ENCODE data around the gene PFKFB4. TPM values are rescaled to one million over a fixed set of nuclear protein-coding genes. Genes with fewer than 3 reads are reported as not detected.

PFKFB4 gene
- polyA plus RNA-seq, 1 of the 3 experiments (the other 2 are of a cell fraction), result 5.7 TPM

GRCh38 chr3:48518638-48519276 lies 37.8 kb downstream of the PFKFB4 start:
- H3K36me3 ChIP-seq (replicated peaks in 1 of 2; ENCODE audit: control insufficient read depth in 1 of 2, insufficient read depth in 2 of 2, low read length in 1 of 2), result no peaks in the 10 kb centered on the region
- no peaks in the 10 kb centered on the region for H4K20me1 ChIP-seq (ENCODE audit: insufficient read depth)
- H3F3A ChIP-seq (replicated peaks; ENCODE audit: insufficient read depth), result no peaks in the 10 kb centered on the region
- POLR2A ChIA-PET, result interaction anchor here (1.5 kb wide), 1 partner anchor 14 kb away, joined by 4 read pairs; no protein-coding TSS in a partner anchor
- no peak overlapping the region for H3K27ac ChIP-seq (ENCODE audit: low read depth in 2 of 2, low read length in 1 of 2)
- H3K4me1 ChIP-seq (ENCODE audit: control insufficient read depth in 1 of 2, insufficient read depth in 2 of 2, low read depth in 1 of 2, low read length in 1 of 2), result no peaks in the 10 kb centered on the region
- no peak for DNase-seq
- no peak for TF ChIP-seq JUND (IDR thresholded peaks at IDR 0.05)
- no peak for TF ChIP-seq NRF1 (IDR thresholded peaks at IDR 0.05; ENCODE audit: low read depth, low read length)
- no peak for TF ChIP-seq ELF1 (IDR thresholded peaks at IDR 0.05)
- no peak for TF ChIP-seq YY1 (IDR thresholded peaks at IDR 0.05; ENCODE audit: low read depth)
- TF ChIP-seq, protein P1, sequence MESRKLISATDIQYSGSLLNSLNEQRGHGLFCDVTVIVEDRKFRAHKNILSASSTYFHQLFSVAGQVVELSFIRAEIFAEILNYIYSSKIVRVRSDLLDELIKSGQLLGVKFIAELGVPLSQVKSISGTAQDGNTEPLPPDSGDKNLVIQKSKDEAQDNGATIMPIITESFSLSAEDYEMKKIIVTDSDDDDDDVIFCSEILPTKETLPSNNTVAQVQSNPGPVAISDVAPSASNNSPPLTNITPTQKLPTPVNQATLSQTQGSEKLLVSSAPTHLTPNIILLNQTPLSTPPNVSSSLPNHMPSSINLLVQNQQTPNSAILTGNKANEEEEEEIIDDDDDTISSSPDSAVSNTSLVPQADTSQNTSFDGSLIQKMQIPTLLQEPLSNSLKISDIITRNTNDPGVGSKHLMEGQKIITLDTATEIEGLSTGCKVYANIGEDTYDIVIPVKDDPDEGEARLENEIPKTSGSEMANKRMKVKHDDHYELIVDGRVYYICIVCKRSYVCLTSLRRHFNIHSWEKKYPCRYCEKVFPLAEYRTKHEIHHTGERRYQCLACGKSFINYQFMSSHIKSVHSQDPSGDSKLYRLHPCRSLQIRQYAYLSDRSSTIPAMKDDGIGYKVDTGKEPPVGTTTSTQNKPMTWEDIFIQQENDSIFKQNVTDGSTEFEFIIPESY (IDR thresholded peaks at IDR 0.05; ENCODE audit: borderline replicate concordance, low read depth), result no peak
- no peak for TF ChIP-seq EZH2phosphoT487 (IDR thresholded peaks at IDR 0.05; ENCODE audit: borderline replicate concordance, low read depth)
- TF ChIP-seq TAF1 (IDR thresholded peaks at IDR 0.05; ENCODE audit: borderline replicate concordance, low read depth, low read length), result no peak
- TF ChIP-seq SIN3A (IDR thresholded peaks at IDR 0.05; ENCODE audit: borderline replicate concordance, low read depth, low read length), result no peak
- TF ChIP-seq, protein P2, sequence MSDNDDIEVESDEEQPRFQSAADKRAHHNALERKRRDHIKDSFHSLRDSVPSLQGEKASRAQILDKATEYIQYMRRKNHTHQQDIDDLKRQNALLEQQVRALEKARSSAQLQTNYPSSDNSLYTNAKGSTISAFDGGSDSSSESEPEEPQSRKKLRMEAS (IDR thresholded peaks at IDR 0.05; ENCODE audit: low read depth), result no peak
- no peak for TF ChIP-seq SMC3 (IDR thresholded peaks at IDR 0.05; ENCODE audit: low read depth, low read length)
- no peak for TF ChIP-seq EP300 (IDR thresholded peaks at IDR 0.05; ENCODE audit: borderline replicate concordance in 1 of 2, low read depth in 1 of 2, low read length in 1 of 2)
- TF ChIP-seq MXI1 (IDR thresholded peaks at IDR 0.05; ENCODE audit: low read depth, low read length), result no peak
- no peak for TF ChIP-seq FOXJ3 (CRISPR knock-in tag; IDR thresholded peaks at IDR 0.05)
- TF ChIP-seq, protein P3, sequence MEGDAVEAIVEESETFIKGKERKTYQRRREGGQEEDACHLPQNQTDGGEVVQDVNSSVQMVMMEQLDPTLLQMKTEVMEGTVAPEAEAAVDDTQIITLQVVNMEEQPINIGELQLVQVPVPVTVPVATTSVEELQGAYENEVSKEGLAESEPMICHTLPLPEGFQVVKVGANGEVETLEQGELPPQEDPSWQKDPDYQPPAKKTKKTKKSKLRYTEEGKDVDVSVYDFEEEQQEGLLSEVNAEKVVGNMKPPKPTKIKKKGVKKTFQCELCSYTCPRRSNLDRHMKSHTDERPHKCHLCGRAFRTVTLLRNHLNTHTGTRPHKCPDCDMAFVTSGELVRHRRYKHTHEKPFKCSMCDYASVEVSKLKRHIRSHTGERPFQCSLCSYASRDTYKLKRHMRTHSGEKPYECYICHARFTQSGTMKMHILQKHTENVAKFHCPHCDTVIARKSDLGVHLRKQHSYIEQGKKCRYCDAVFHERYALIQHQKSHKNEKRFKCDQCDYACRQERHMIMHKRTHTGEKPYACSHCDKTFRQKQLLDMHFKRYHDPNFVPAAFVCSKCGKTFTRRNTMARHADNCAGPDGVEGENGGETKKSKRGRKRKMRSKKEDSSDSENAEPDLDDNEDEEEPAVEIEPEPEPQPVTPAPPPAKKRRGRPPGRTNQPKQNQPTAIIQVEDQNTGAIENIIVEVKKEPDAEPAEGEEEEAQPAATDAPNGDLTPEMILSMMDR (IDR thresholded peaks at IDR 0.05), result no peak
- no peak for TF ChIP-seq IRF3 (IDR thresholded peaks at IDR 0.05; ENCODE audit: low read depth, low read length)
- TF ChIP-seq, protein P4, sequence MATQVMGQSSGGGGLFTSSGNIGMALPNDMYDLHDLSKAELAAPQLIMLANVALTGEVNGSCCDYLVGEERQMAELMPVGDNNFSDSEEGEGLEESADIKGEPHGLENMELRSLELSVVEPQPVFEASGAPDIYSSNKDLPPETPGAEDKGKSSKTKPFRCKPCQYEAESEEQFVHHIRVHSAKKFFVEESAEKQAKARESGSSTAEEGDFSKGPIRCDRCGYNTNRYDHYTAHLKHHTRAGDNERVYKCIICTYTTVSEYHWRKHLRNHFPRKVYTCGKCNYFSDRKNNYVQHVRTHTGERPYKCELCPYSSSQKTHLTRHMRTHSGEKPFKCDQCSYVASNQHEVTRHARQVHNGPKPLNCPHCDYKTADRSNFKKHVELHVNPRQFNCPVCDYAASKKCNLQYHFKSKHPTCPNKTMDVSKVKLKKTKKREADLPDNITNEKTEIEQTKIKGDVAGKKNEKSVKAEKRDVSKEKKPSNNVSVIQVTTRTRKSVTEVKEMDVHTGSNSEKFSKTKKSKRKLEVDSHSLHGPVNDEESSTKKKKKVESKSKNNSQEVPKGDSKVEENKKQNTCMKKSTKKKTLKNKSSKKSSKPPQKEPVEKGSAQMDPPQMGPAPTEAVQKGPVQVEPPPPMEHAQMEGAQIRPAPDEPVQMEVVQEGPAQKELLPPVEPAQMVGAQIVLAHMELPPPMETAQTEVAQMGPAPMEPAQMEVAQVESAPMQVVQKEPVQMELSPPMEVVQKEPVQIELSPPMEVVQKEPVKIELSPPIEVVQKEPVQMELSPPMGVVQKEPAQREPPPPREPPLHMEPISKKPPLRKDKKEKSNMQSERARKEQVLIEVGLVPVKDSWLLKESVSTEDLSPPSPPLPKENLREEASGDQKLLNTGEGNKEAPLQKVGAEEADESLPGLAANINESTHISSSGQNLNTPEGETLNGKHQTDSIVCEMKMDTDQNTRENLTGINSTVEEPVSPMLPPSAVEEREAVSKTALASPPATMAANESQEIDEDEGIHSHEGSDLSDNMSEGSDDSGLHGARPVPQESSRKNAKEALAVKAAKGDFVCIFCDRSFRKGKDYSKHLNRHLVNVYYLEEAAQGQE (IDR thresholded peaks at IDR 0.05; ENCODE audit: low read depth, low read length), result no peak
- TF ChIP-seq RFX5 (IDR thresholded peaks at IDR 0.05; ENCODE audit: low read length), result no peak
- no peak for TF ChIP-seq FOXM1 (IDR thresholded peaks at IDR 0.05; ENCODE audit: low read depth)
- no peaks in the 10 kb centered on the region for H3K27me3 ChIP-seq (ENCODE audit: insufficient read depth)
- WGBS (ENCODE audit: low lambda C conversion rate), result 82% methylated on average over 8 of the region's 12 CpGs
- H3K9ac ChIP-seq, result no peak overlapping the region
- H3K9me2 ChIP-seq, result no peaks in the 10 kb centered on the region
- H3K9me3 ChIP-seq, result no peaks in the 10 kb centered on the region
- no peak overlapping the region for H2AFZ ChIP-seq (ENCODE audit: low read depth)
- no peak overlapping the region for H3K4me3 ChIP-seq (ENCODE audit: low read depth in 2 of 2, low read length in 1 of 2)
- H3K4me2 ChIP-seq, result no peak overlapping the region
- CTCF ChIA-PET, result interaction anchor here (1.7 kb wide), 1 partner anchor 83 kb away, joined by 4 read pairs; no protein-coding TSS in a partner anchor
- no peaks in the 10 kb centered on the region for H3K79me2 ChIP-seq (ENCODE audit: insufficient read depth)
